ENCODE results near the gene ATL2.
"Not testable (repeated sequence)": the region's sequence is repeated elsewhere in the genome, so short reads cannot be mapped to it uniquely, and the experiment has no call there.

The ATL2 gene

DNA sequence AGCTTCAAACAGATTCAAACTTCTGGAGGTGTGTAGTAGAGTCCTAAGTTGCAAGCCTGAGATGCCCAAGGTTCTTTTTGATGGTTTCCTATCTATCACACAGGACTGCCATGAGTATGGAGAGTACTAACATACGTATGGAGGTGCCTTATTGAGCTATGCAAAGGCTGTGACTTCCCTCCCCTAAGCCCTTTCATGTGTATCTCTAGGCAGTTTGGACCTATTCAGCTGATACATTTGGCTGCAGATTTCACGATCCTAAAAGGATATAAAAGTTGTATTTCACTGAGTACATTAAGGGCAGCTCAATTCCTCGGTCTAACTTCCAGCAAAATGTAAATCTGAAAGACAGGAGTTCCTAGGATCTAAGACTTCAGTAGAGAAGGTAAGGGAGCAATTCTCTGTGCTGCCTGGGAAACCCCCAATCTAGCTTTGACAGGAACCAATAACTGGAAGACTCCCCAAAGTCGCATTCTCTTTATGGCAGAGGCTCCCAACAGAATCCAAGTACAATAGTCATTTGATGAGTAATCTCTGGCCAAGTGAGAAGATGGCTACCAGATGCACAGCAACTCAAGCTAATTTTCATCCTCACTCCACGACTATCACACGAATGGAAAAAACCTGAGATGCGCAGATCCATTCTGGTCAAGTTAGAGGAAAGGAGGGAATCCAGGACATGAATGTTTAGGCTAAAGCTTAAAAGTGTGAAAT lies 83.8 kb downstream of the ATL2 start:
- no peak overlapping the region for H3K4me3 ChIP-seq (ENCODE audit: low read length)
- TF ChIP-seq CTCF (IDR thresholded peaks at IDR 0.05; ENCODE audit: insufficient read depth, low read depth, low read length, missing control alignments): no peak
- DNase-seq (ENCODE audit: low read depth): no peak

DNA sequence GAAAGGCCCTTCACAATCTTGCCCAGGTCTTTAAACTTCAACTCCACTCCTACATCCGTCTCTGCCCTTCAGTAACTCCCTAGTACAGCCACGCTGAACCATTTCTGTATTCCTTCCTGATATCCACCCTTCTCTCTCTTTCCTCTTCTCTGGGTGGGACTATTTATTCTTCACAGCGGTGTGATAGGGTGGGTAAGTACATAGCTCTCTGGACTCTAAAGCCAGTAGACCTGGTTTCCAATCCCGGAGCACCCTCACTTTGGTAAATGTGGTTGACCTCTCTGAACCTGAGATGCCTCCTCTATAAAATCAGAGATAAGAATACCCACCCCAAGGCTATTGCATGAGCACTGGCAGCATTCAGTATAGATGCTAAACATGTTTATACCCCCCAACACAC lies 86.7 kb downstream of the ATL2 start:
- no peak for TF ChIP-seq CTCF (IDR thresholded peaks at IDR 0.05; ENCODE audit: insufficient read depth, low read depth, low read length, missing control alignments)
- no peak overlapping the region for H3K4me3 ChIP-seq (ENCODE audit: low read length)

GRCh38 chr2:38284971-38285370 lies 92.1 kb downstream of the ATL2 start:
- TF ChIP-seq CTCF (IDR thresholded peaks at IDR 0.05; ENCODE audit: insufficient read depth, low read depth, low read length, missing control alignments): no peak
- no peak overlapping the region for H3K4me3 ChIP-seq (ENCODE audit: low read length)
- no peak for DNase-seq (ENCODE audit: low read depth)

More for the DNA sequence above, 86.7 kb downstream of the ATL2 start:
- no peak for DNase-seq (ENCODE audit: low read depth)

- DNase-seq (ENCODE audit: low read depth): no peak
- no peak for TF ChIP-seq CTCF (IDR thresholded peaks at IDR 0.05; ENCODE audit: insufficient read depth, low read depth, low read length, missing control alignments)
- H3K4me3 ChIP-seq (ENCODE audit: low read length): no peak overlapping the region
Measured at GRCh38 chr2:38281095-38281742, 95.9 kb downstream of the ATL2 start.

GRCh38 chr2:38279201-38279600 lies 97.9 kb downstream of the ATL2 start:
- H3K4me3 ChIP-seq (ENCODE audit: low read length): no peak overlapping the region
- no peak for TF ChIP-seq CTCF (IDR thresholded peaks at IDR 0.05; ENCODE audit: insufficient read depth, low read depth, low read length, missing control alignments)
- DNase-seq (ENCODE audit: low read depth): peak; percentile 55

DNA sequence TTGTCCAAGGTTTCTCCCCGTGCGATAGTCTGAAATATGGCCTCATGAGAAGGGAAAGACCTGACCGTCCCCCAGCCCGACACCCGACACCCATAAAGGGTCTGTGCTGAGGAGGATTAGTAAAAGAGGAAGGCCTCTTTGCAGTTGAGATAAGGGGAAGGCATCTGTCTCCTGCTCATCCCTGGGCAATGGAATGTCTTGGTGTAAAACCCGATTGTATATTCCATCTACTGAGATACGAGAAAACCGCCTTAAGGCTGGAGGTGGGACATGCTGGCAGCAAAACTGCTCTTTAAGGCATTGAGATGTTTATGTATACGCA lies 99.0 kb downstream of the ATL2 start:
- not testable (repeated sequence) for DNase-seq (ENCODE audit: low read depth); H3K4me3 ChIP-seq (ENCODE audit: low read length)

DNA sequence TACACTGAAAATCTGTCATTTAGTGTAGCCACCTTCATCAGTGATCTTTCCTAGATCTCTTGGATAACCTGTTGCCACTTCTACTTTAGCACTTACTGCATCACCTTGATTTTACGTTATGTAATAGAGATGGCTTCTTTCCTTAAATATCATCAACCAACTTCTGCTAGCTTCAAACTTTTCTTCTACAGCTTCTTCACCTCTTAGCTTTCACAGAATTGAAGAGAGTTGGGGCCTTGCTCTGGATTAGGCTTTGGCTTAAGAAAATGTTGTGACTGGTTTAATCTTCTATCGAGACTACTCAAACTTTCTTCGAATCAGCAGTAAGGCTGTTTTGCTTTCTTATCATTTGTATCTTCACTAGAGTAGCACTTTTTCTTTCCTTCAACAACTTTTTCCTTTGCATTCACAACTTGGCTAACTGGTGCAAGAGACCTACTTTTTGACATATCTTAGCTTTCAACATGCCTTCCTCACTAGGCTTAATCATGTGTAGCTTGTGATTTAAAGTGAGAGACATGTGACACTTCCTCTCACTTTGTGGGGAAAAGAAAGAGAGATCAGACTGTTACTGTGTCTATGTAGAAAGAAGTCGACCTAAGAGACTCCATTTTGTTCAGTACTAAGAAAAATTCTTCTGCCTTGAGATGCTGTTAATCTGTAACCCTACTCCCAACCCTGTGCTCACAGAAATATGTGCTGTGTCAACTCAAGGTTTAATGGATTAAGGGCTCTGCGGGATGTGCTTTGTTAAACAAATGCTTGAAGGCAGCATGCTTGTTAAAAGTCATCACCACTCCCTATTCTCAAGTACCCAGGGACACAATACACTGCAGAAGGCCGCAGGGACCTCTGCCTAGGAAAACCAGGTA lies 99.6 kb downstream of the ATL2 start:
- H3K4me3 ChIP-seq (ENCODE audit: low read length): no peak overlapping the region
- TF ChIP-seq CTCF (IDR thresholded peaks at IDR 0.05; ENCODE audit: insufficient read depth, low read depth, low read length, missing control alignments): no peak
- DNase-seq (ENCODE audit: low read depth): no peak
